Activated naive CD4-positive, alpha-beta T cell treated with anti-CD3 and anti-CD28 coated beads, Interleukin-2, amount 50 U/mL, for 72 hours (primary cell): Measurements from ENCODE around the gene TEAD1. TPM values are rescaled to one million over a fixed set of nuclear protein-coding genes. Genes with fewer than 3 reads are reported as not detected.

Source experiments
- ATAC-seq, 2 donors: fragments of 150-1000 bp; cut with Tn5 transposase; 2 replicates each; pipeline ENCODE4 v1.10.0; 2021; ENCODE audit warnings: mild to moderate bottlenecking in 2 of 2, moderate library complexity in 2 of 2
- DNase-seq, 2 donors: peaks; one replicate each; pipeline ENCODE4 v3.0.0; 2021 to 2022; ENCODE audit warnings: low spot score in 2 of 2
- H3K27ac Mint-ChIP-seq, 2 donors: one replicate each; pipeline ENCODE4 v1.8.0; 2022; ENCODE audit warnings: mild to moderate bottlenecking in 2 of 2, mixed read lengths in 2 of 2
- H3K36me3 Mint-ChIP-seq, 2 donors: one replicate each; pipeline ENCODE4 v1.8.0; 2022; ENCODE audit warnings: mixed read lengths in 2 of 2
- H3K9me3 Mint-ChIP-seq, 2 donors: one replicate each; pipeline ENCODE4 v1.8.0; 2022; ENCODE audit warnings: mixed read lengths in 2 of 2
- total RNA-seq, 2 donors: library from RNA; stranded (reverse); gene quantifications; one replicate each; pipeline ENCODE4 v1.2.3, GENCODE V29; 2022

The TEAD1 gene
- total RNA-seq, 2 donors from 2014 or later, result 0.14 to 0.18 TPM

- DNase-seq (no peak), ATAC-seq (peak in 1 of 2 donors; percentile 40)
- no peaks in the 10 kb centered on the region for H3K36me3 Mint-ChIP-seq
- no peaks in the 10 kb centered on the region for H3K9me3 Mint-ChIP-seq
- H3K27ac Mint-ChIP-seq, result no peak overlapping the region
These were observed 137.6 kb downstream of the TEAD1 start for GRCh38 chr11:12811861-12812260.

DNA sequence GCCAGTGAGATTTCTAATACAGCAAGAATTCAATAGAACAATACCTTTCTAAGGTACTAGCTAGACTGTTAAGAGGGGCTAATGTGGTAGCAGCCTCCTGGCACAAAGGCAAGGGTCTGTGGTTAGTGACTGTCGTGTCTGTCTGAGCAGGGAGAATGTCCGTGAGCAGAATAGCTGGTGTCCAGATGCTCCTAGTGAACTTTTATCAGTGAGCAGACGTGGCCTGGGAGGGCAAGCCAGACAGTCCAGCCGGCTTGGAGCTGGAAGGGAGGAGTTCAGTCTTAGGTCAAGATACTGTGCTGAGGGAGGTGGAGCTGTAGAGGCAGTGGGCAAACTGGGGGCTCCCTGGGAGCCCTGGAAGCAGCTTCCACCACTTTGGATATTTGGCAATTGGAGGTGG, 138.6 kb downstream of the TEAD1 start:
- H3K27ac Mint-ChIP-seq, result no peak overlapping the region
- no peaks in the 10 kb centered on the region for H3K36me3 Mint-ChIP-seq
- ATAC-seq, result no peak
- no peak for DNase-seq
- H3K9me3 Mint-ChIP-seq, result no peaks in the 10 kb centered on the region

GRCh38 chr11:12813371-12814225, 139.4 kb downstream of the TEAD1 start:
- ATAC-seq (no peak), DNase-seq (no peak)
- no peak overlapping the region for H3K27ac Mint-ChIP-seq
- no peaks in the 10 kb centered on the region for H3K36me3 Mint-ChIP-seq
- H3K9me3 Mint-ChIP-seq, result no peaks in the 10 kb centered on the region

GRCh38 chr11:12815129-12815480, 140.9 kb downstream of the TEAD1 start:
- Mint-ChIP-seq H3K9me3 (no peaks in the 10 kb centered on the region), H3K36me3 (no peaks in the 10 kb centered on the region), H3K27ac (no peak overlapping the region)
- ATAC-seq (no peak), DNase-seq (no peak)

- DNase-seq, result no peak
- H3K36me3 Mint-ChIP-seq, result no peaks in the 10 kb centered on the region
- no peak overlapping the region for H3K27ac Mint-ChIP-seq
- H3K9me3 Mint-ChIP-seq, result no peaks in the 10 kb centered on the region
- no peak for ATAC-seq
These were observed 141.8 kb downstream of the TEAD1 start for GRCh38 chr11:12815931-12816494.

- Mint-ChIP-seq H3K27ac (no peak overlapping the region), H3K9me3 (no peaks in the 10 kb centered on the region), H3K36me3 (no peaks in the 10 kb centered on the region)
- no peak for DNase-seq
- no peak for ATAC-seq
These were observed 143.6 kb downstream of the TEAD1 start for GRCh38 chr11:12817681-12818332.

DNA sequence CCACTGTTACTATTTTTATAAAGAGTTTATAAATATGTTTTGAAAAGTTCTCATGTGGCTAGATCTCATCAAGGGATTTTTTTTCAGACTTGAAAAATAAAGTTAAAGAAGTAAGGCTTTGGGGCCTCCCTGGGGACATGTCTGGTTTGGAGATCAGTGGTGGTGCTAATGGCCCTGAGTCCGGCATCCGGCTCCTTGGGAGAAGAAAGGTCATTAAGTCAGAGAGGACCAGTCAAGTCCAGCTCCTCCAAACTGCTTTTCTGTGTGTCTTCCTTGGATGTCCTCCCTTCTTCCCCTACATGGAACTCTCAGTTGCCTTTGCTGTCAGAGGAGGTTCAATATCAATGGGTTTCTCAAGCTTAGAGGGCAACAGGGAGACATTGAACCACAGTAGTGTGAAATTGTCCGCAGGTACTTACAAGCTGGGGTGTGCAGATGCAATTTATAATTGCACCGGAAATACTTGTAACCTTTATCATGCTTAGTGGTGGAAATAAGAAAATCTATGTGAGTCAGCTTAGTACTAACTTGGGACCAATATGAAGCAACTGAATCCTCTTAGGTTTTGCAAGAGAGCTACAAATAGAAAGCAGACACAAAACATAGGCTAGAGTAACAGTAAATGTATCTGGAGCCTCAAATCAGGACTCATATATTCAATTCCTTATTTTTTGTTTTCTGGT, 144.3 kb downstream of the TEAD1 start:
- Mint-ChIP-seq H3K27ac (no peak overlapping the region), H3K36me3 (no peaks in the 10 kb centered on the region), H3K9me3 (no peaks in the 10 kb centered on the region)
- ATAC-seq (no peak), DNase-seq (no peak)

DNA sequence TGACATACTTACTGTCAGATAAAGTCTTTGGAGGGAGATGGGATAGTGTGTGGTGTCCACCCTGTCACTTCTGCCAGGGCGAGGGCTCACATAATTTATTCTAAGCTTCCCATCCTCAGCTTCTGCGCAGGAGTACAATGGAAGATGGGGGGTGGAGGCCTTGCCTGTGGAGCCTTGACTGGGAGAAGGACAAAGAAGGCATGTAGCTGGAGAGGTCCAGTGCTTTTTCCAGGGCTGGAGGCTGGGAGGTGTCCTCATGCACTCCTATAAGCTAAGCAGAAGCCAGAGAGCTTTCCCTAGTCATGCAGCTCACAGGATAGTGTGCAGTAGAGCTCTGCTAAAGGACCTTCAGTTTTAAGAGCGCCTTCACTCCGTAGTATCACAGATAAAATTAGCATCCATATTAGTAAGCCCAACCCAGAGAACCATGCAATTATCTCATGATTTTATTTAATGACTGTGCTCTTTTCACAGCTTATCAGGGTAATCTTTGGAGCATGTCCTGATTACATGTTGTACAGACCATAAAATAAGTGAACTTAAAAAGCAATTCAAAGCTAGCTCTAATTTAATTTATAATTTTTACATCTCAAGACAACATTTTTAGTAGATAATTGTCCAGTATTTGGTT, 148.3 kb downstream of the TEAD1 start:
- H3K36me3 Mint-ChIP-seq, result no peaks in the 10 kb centered on the region
- DNase-seq (no peak), ATAC-seq (no peak)
- H3K27ac Mint-ChIP-seq, result no peak overlapping the region
- H3K9me3 Mint-ChIP-seq, result no peaks in the 10 kb centered on the region

- Mint-ChIP-seq H3K27ac (no peak overlapping the region), H3K36me3 (peaks cover 0 to 6% of the 10 kb centered on the region in 2 donors), H3K9me3 (no peaks in the 10 kb centered on the region)
- DNase-seq (no peak), ATAC-seq (no peak)
These were observed 150.2 kb downstream of the TEAD1 start for GRCh38 chr11:12824281-12825041.

DNA sequence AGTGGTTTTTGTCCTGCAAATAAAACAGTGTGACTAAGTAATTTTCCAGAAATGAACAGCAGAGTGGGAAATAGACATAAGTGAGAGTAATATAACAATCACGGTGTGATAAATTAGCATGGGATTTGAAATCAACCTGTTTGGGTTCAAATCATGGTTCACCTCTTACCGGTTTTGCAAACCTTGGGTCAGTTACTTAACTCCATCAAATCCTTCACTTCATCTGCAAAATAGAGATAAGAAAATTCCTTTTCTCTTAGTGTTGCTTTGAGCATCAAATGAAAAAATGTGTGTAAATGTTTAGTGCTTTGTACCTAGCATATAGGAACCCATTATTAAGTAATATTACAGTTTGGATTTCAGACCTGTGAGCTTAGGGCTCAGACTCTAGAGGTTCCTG, 152.2 kb downstream of the TEAD1 start:
- Mint-ChIP-seq H3K36me3 (peaks cover 0 to 7% of the 10 kb centered on the region in 2 donors), H3K9me3 (no peaks in the 10 kb centered on the region), H3K27ac (no peak overlapping the region)
- no peak for DNase-seq
- no peak for ATAC-seq

DNA sequence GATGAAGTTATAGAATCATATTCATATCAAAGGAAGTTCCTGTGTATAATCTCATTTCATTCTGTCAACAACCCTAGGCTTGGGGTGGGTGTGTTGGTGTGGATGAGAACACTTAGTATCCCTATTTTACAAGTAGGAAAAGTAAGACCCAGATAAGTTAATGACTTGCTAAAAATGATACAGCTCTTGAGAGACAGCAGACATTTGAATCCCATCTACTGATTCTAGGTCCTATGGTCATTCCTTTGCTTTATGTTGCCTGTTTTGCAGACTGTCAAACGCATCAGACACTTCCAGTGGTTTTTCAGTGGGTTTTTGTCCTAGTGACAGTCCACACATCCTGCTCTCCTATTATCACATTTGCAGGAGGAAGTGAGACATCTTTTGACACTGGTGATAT, 153.1 kb downstream of the TEAD1 start:
- no peak overlapping the region for H3K27ac Mint-ChIP-seq
- ATAC-seq (no peak), DNase-seq (no peak)
- peaks cover 0 to 7% of the 10 kb centered on the region in 2 donors for H3K36me3 Mint-ChIP-seq
- H3K9me3 Mint-ChIP-seq, result no peaks in the 10 kb centered on the region

- ATAC-seq (no peak), DNase-seq (no peak)
- Mint-ChIP-seq H3K36me3 (peaks cover 0 to 7% of the 10 kb centered on the region in 2 donors), H3K9me3 (no peaks in the 10 kb centered on the region), H3K27ac (no peak overlapping the region)
These were observed 153.9 kb downstream of the TEAD1 start for GRCh38 chr11:12827929-12828812.

- H3K36me3 Mint-ChIP-seq, result peaks cover 0 to 7% of the 10 kb centered on the region in 2 donors
- H3K27ac Mint-ChIP-seq, result no peak overlapping the region
- DNase-seq, result no peak
- no peaks in the 10 kb centered on the region for H3K9me3 Mint-ChIP-seq
- ATAC-seq, result no peak
These were observed 154.9 kb downstream of the TEAD1 start for GRCh38 chr11:12829131-12829530.

GRCh38 chr11:12829540-12830314, 155.5 kb downstream of the TEAD1 start:
- no peak for DNase-seq
- H3K9me3 Mint-ChIP-seq, result no peaks in the 10 kb centered on the region
- H3K36me3 Mint-ChIP-seq, result peaks cover 0 to 7% of the 10 kb centered on the region in 2 donors
- H3K27ac Mint-ChIP-seq, result no peak overlapping the region
- no peak for ATAC-seq
